ENCODE results near the gene TNF.

Gene TNF

GRCh38 chr6:31575335-31575901, at the start of gene TNF:
TNF (plus strand) TSS chr6:31575565; CDS start chr6:31575742, 177 bp downstream.
- H3K36me3 Mint-ChIP-seq = peaks cover 9% of the 10 kb centered on the region
- peak in 1 of 2 donors; percentile 29 for DNase-seq (ENCODE audit: low spot score in 2 of 2)
- no peaks in the 10 kb centered on the region for H3K27me3 Mint-ChIP-seq
- peak; percentile 13 for ATAC-seq (ENCODE audit: low read depth)
- H3K9me3 Mint-ChIP-seq = no peaks in the 10 kb centered on the region
- H3K27ac Mint-ChIP-seq = peak within 1 kb of the TSS; percentile 95
- peaks cover 63% of the 10 kb centered on the region for H3K4me1 Mint-ChIP-seq
- H3K4me3 Mint-ChIP-seq = peak within 1 kb of the TSS; percentile 88

DNA sequence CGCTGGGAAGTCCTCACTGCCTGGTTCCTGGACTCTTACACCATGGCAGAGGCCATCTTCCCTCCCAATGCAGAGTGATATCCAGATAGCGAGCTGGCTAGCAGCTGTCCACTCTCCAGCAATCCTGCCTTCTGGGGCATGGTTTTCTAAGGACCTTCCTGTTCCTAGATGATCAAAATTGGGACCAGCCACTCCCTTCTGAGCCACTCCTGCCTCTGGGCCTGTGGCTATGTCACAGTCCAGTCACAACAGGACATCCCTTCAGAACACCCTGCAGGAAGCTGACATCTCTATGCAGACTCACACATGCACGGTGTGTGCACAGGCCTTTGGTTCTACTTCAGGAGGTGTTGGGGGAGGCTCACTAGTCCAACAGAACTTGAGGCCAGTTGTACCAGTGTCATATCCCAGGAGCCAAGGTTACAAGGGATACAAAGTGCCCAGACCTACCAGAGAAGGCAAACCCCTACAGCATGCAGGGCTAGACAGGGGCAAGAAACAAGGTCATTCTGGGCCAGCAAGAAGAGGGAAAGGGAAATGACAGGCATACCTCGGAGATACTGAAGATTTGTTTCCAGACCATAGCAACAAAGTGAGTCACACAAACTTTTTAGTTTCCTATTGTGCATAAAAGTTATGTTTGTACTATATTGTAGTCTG, 49.3 kb upstream of the TNF start:
- DNase-seq (ENCODE audit: low spot score in 2 of 2) (no peak), ATAC-seq (ENCODE audit: low read depth) (no peak)
- Mint-ChIP-seq H3K36me3 (peaks cover 9% of the 10 kb centered on the region), H3K4me1 (peaks cover 9% of the 10 kb centered on the region), H3K27ac (no peak overlapping the region), H3K27me3 (no peaks in the 10 kb centered on the region), H3K9me3 (no peaks in the 10 kb centered on the region), H3K4me3 (no peak overlapping the region)

- no peaks in the 10 kb centered on the region for H3K9me3 Mint-ChIP-seq
- H3K27ac Mint-ChIP-seq = peak overlapping the region; percentile 60
- peaks cover 18% of the 10 kb centered on the region for H3K36me3 Mint-ChIP-seq
- DNase-seq (ENCODE audit: low spot score in 2 of 2) (no peak), ATAC-seq (ENCODE audit: low read depth) (no peak)
- peaks cover 13% of the 10 kb centered on the region for H3K4me1 Mint-ChIP-seq
- no peaks in the 10 kb centered on the region for H3K27me3 Mint-ChIP-seq
- H3K4me3 Mint-ChIP-seq = no peak overlapping the region
Measured at GRCh38 chr6:31528307-31528777, 47.0 kb upstream of the TNF start.

DNA sequence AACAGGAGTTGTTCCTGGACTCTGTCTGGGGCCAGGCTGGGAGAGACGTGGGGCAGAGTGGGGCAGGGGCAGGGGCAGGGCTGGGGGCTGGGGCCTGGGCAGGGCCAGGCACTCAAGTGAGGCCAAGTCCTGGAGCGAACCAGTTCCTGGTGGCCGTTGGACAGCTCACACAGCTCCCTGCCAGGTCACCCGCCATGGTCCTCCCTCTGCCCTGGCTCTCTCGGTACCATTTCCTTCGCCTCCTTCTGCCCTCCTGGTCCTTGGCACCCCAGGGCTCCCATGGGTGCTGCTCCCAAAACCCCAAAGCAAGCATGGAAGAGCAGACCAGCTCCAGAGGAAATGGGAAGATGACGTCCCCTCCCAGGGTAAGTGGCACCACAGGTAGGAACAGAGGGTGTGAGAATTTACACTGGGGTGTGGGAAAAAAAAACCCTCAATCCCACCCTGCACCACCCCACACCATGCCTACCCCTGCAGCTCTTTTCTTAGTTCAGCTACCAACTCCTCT, 46.5 kb upstream of the TNF start, which contains the start of gene MCCD1:
MCCD1 (plus strand) TSS at position 142 of the 508 bp plus-strand sequence; CDS start at position 195, 53 bp downstream.
- peaks cover 19% of the 10 kb centered on the region for H3K36me3 Mint-ChIP-seq
- no peaks in the 10 kb centered on the region for H3K27me3 Mint-ChIP-seq
- H3K27ac Mint-ChIP-seq = peak within 1 kb of the TSS; percentile 60
- peaks cover 14% of the 10 kb centered on the region for H3K4me1 Mint-ChIP-seq
- no peak for DNase-seq (ENCODE audit: low spot score in 2 of 2)
- ATAC-seq (ENCODE audit: low read depth) = no peak
- no peak within 1 kb of the TSS for H3K4me3 Mint-ChIP-seq
- H3K9me3 Mint-ChIP-seq = no peaks in the 10 kb centered on the region

DNA sequence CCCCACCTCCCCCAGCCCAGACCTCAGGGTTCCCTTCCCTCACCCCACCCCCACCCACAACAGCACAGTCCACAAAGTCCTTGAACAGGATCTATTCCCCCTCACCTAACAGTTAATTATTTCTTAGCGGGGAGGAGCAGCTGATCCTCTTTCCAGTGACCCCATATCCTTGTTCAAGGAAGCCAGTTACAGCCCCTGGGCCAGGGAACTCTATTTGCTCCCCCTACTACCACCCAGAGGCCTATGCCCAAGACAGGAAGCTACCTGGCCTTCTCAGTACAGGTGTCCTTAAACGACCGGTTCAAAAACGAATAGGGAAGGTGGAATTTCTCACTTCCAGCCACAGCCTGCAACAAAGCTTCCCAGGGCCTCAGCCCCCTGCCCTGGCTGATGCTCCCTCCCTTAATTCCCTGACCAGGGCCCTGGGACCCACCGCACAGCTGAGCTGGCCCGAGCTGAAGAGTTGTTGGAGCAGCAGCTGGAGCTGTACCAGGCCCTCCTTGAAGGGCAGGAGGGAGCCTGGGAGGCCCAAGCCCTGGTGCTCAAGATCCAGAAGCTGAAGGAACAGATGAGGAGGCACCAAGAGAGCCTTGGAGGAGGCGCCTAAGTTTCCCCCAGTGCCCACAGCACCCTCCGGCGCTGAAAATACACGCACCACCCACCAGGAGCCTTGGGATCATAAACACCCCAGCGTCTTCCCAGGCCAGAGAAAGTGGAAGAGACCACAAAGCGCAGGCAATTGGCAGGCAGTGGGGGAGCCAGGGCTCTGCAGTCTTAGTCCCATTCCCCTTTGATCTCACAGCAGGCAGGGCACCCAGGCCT, 45.8 kb upstream of the TNF start:
- Mint-ChIP-seq H3K4me1 (peaks cover 14% of the 10 kb centered on the region), H3K9me3 (no peaks in the 10 kb centered on the region), H3K36me3 (peaks cover 21% of the 10 kb centered on the region), H3K4me3 (no peak overlapping the region), H3K27ac (no peak overlapping the region), H3K27me3 (no peaks in the 10 kb centered on the region)
- DNase-seq (ENCODE audit: low spot score in 2 of 2) = no peak
- no peak for ATAC-seq (ENCODE audit: low read depth)

DNA sequence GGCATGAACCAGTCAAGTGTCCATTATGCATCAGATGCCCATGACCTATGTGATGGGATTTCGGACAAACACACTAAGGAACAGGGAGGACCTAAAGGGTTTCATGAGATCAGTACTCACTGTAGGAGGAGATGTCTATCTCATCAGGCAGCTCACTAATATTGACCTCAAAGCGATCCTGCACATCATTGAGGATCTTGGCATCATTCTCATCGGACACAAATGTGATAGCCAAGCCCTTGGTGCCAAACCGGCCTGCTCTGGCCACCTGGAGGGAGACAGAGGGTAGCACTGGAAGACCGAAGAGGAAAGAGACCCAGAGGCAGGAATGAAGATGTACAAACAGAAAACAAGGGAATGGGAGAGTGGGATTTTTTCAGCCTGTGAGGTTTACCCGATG, 44.7 kb upstream of the TNF start:
- DNase-seq (ENCODE audit: low spot score in 2 of 2) (no peak), ATAC-seq (ENCODE audit: low read depth) (no peak)
- H3K4me3 Mint-ChIP-seq = no peak overlapping the region
- no peaks in the 10 kb centered on the region for H3K9me3 Mint-ChIP-seq
- H3K27me3 Mint-ChIP-seq = no peaks in the 10 kb centered on the region
- no peak overlapping the region for H3K27ac Mint-ChIP-seq
- H3K4me1 Mint-ChIP-seq = peaks cover 14% of the 10 kb centered on the region
- peaks cover 30% of the 10 kb centered on the region for H3K36me3 Mint-ChIP-seq

GRCh38 chr6:31531162-31531561, 44.2 kb upstream of the TNF start:
- Mint-ChIP-seq H3K27ac (no peak overlapping the region), H3K4me1 (peaks cover 15% of the 10 kb centered on the region), H3K4me3 (no peak overlapping the region), H3K27me3 (no peaks in the 10 kb centered on the region), H3K9me3 (no peaks in the 10 kb centered on the region), H3K36me3 (peaks cover 35% of the 10 kb centered on the region)
- ATAC-seq (ENCODE audit: low read depth) (no peak), DNase-seq (ENCODE audit: low spot score in 2 of 2) (no peak)

GRCh38 chr6:31531771-31532643, 43.4 kb upstream of the TNF start:
- no peak overlapping the region for H3K27ac Mint-ChIP-seq
- no peak overlapping the region for H3K4me3 Mint-ChIP-seq
- peaks cover 14% of the 10 kb centered on the region for H3K4me1 Mint-ChIP-seq
- H3K36me3 Mint-ChIP-seq = peaks cover 40% of the 10 kb centered on the region
- no peaks in the 10 kb centered on the region for H3K27me3 Mint-ChIP-seq
- ATAC-seq (ENCODE audit: low read depth) = no peak
- DNase-seq (ENCODE audit: low spot score in 2 of 2) = no peak
- no peaks in the 10 kb centered on the region for H3K9me3 Mint-ChIP-seq

GRCh38 chr6:31532644-31533454, 42.5 kb upstream of the TNF start:
- no peak overlapping the region for H3K4me3 Mint-ChIP-seq
- no peaks in the 10 kb centered on the region for H3K9me3 Mint-ChIP-seq
- DNase-seq (ENCODE audit: low spot score in 2 of 2) (no peak), ATAC-seq (ENCODE audit: low read depth) (no peak)
- H3K27ac Mint-ChIP-seq = no peak overlapping the region
- H3K4me1 Mint-ChIP-seq = peaks cover 17% of the 10 kb centered on the region
- H3K27me3 Mint-ChIP-seq = no peaks in the 10 kb centered on the region
- H3K36me3 Mint-ChIP-seq = peaks cover 43% of the 10 kb centered on the region

DNA sequence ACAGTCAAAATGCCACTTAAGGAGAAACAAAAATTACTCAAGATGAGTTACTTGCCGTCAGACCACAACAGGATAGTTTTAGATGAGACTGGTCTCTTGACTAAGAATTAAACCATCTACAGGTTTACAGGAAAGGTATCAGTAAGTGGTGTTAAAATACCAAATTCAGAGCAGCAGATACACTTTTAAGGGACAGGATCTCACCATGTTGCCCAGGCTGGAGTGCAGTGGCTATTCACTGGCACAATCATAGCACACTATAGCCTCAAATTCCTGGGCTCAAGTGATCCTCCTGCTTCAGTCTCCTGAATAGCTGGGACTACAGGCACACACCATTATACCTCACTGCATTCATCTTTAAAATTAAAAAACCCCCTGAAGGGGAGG, 41.9 kb upstream of the TNF start:
- Mint-ChIP-seq H3K4me1 (peaks cover 20% of the 10 kb centered on the region), H3K9me3 (no peaks in the 10 kb centered on the region), H3K27ac (no peak overlapping the region)

GRCh38 chr6:31534011-31534410, 41.4 kb upstream of the TNF start:
- Mint-ChIP-seq H3K4me3 (no peak overlapping the region), H3K27me3 (no peaks in the 10 kb centered on the region), H3K9me3 (no peaks in the 10 kb centered on the region), H3K4me1 (peaks cover 26% of the 10 kb centered on the region), H3K36me3 (peaks cover 53% of the 10 kb centered on the region), H3K27ac (no peak overlapping the region)
- no peak for ATAC-seq (ENCODE audit: low read depth)
- no peak for DNase-seq (ENCODE audit: low spot score in 2 of 2)

More for the DNA sequence above, 41.9 kb upstream of the TNF start:
- ATAC-seq (ENCODE audit: low read depth) (no peak), DNase-seq (ENCODE audit: low spot score in 2 of 2) (no peak)
- Mint-ChIP-seq H3K4me3 (no peak overlapping the region), H3K36me3 (peaks cover 47% of the 10 kb centered on the region), H3K27me3 (no peaks in the 10 kb centered on the region)

DNA sequence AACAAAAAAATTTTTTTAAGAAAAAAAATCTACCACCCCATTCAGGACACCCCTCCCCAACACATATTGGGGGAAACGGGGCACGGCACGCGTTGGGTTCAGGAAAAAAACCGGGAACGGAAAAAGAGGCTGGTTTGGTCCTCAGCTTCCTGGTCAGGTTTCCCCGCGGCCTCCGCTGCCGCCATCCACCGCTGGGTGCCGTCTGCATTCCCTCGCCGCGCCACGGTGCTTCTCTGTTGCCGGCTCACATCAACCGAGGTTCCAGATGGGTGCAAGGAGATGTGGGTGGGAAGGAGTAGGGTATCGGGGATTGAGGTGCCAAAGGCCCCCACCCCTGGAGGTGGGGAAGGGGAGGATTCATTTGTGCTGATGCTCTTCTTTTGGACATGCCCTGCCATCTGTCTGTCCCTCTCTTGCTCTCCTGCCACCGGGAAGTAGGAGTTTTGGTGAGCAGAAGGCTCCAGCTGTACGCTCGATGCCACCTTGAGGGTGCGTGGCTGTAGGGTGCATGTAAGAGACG, 40.8 kb upstream of the TNF start:
- ATAC-seq (ENCODE audit: low read depth) = no peak
- peaks cover 31% of the 10 kb centered on the region for H3K4me1 Mint-ChIP-seq

More for the DNA sequence above, 40.8 kb upstream of the TNF start:
- Mint-ChIP-seq H3K4me3 (no peak overlapping the region), H3K27me3 (no peaks in the 10 kb centered on the region), H3K27ac (no peak overlapping the region), H3K36me3 (peaks cover 58% of the 10 kb centered on the region), H3K9me3 (no peaks in the 10 kb centered on the region)
- DNase-seq (ENCODE audit: low spot score in 2 of 2) = no peak
